Measurements from ENCODE around the gene MEGF8.

MEGF8 gene

DNA sequence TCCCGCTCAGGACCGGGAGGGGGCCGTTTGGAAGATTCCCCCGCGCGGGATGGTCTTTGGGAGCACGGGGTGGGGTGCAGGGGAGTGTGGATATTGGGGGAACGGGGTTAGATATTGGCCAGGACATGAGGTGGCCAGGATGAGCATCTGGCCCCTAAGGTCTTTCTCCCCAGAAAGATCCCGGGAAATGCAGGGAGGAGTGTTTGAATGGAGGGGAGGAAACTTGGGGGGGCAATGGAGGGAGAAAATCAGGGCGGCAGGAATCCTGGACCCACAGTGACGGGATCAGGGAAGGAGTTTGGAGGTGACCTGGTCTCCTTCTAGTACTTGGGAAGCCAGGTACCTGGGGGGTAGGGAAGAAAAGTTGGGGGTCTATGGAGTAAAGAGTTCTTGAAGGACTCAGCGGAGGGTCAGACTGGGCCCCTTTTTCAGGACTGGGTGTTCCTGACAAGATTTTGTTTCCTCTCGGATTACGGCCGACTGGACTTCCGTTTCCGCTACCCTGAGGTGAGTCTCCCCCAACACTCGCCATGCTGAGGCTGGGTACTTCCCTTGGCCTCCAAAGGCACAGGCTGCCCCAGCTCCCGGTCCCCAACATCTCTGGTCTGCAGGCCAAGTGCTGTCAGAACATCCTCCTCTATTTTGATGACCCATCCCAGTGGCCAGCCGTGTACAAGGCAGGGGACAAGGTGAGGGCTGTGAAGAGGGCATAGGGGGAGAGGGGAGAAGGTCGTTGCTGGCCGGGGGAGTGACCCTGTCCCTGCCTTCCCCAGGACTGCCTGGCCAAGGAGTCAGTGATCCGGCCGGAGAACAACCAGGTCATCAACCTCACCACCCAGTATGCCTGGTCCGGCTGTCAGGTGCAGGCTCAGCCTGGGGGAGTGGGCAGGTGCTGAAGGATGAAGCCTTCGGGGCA, 11.3 kb upstream of the MEGF8 start:
- Histone ChIP-seq H3K4me1 (ENCODE audit: insufficient read depth, low read length) (peaks cover 4% of the 10 kb centered on the region; the same call in 1 of the 2 replicates), H3K9ac (ENCODE audit: low read depth, low read length) (peak overlapping the region; percentile 27; the same call in 1 of the 2 replicates), H3K27ac (ENCODE audit: low read length) (no peak overlapping the region), H3K36me3 (ENCODE audit: insufficient read depth, low read depth, low read length) (no peaks in the 10 kb centered on the region), H3K9me3 (ENCODE audit: insufficient read depth, low read depth, low read length) (no peaks in the 10 kb centered on the region), H3K4me3 (ENCODE audit: low read length) (peak overlapping the region; percentile 75), H3K27me3 (ENCODE audit: insufficient read depth, low read length) (peaks cover 38% of the 10 kb centered on the region)

DNA sequence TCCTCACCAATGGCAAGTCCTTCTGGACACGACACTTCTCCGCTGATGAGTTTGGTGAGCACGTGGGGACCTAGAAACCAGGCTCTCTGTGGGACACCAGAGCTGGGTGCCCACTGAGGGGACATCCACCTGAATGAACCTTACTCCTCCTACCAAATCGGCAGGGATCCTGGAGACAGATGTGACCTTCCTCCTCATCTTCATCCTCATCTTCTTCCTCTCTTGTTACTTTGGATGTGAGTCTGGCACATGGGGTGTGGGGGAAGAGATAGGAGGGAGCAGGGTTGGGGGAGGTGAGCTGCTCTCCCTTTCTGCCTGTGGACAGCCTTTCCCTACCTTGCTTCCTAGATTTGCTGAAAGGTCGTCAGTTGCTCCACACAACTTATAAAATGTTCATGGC, 10.4 kb upstream of the MEGF8 start:
- Histone ChIP-seq H3K9ac (ENCODE audit: low read depth, low read length) (no peak overlapping the region), H3K36me3 (ENCODE audit: insufficient read depth, low read depth, low read length) (no peaks in the 10 kb centered on the region), H3K4me1 (ENCODE audit: insufficient read depth, low read length) (peaks cover 4% of the 10 kb centered on the region; the same call in 1 of the 2 replicates), H3K27me3 (ENCODE audit: insufficient read depth, low read length) (peaks cover 38% of the 10 kb centered on the region), H3K9me3 (ENCODE audit: insufficient read depth, low read depth, low read length) (no peaks in the 10 kb centered on the region), H3K27ac (ENCODE audit: low read length) (no peak overlapping the region), H3K4me3 (ENCODE audit: low read length) (no peak overlapping the region)

DNA sequence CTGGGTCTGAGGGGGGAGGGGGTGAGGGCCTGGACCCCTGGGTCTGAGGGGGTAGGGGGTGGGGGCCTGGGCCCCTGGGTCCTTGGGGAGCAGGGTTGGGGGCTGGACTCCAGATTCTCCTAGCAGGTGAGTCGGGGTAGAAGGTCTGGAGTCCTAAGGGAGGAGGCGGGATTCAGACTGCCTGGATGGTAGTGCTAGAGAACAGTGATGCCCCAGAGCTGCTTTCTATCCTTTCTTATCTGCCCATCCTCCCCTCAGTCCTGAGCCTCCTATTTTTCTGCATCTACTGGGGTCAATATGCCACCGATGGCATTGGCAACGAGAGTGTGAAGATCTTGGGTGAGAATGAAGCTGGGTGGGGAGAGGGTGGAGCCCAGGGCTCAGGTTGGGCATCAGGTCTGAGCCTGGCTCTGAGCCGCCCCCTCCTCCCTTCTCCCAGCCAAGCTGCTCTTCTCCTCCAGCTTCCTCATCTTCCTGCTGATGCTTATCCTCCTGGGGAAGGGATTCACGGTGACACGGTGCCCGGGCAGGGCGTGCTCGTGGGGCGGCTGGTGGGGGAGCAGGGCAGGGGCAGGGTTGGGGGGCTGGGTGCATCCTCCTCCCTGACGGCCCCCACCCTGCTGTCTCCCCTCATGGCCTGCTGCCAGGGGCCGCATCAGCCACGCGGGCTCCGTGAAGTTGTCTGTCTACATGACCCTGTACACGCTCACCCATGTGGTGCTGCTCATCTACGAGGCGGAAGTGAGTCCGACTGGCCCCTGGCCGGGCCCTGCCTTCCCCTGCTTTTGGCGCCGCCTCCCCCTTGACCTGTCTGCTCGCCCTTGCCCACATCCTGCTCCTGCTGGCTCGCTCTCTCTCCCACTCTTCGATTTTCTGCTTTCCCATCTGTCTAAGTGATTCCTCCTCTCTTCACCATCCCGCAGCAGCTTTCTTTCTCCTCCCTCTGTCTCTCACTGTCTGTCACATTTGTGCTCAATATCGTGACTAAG, 8.9 kb upstream of the MEGF8 start:
- Histone ChIP-seq H3K9me3 (ENCODE audit: insufficient read depth, low read depth, low read length) (no peaks in the 10 kb centered on the region), H3K36me3 (ENCODE audit: insufficient read depth, low read depth, low read length) (no peaks in the 10 kb centered on the region), H3K4me3 (ENCODE audit: low read length) (no peak overlapping the region), H3K27ac (ENCODE audit: low read length) (no peak overlapping the region), H3K27me3 (ENCODE audit: insufficient read depth, low read length) (peaks cover 44% of the 10 kb centered on the region), H3K9ac (ENCODE audit: low read depth, low read length) (no peak overlapping the region), H3K4me1 (ENCODE audit: insufficient read depth, low read length) (peaks cover 4% of the 10 kb centered on the region; the same call in 1 of the 2 replicates)

DNA sequence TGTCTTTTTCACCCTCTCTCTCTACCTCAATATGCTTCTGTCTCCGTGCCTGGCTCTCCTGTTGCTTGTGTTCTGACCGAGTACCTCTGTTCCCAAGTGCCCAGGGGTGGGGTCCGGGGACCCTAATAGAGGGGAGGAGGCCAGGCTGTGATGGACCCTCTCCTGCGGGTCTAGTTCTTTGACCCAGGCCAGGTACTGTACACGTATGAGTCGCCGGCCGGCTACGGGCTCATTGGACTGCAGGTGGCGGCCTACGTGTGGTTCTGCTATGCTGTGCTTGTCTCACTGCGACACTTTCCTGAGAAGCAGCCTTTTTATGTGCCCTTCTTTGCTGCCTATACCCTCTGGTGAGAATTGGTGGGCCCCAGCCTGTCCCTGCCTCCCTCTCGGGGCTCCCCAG, 7.9 kb upstream of the MEGF8 start:
- H3K9me3 ChIP-seq (ENCODE audit: insufficient read depth, low read depth, low read length): no peaks in the 10 kb centered on the region
- no peaks in the 10 kb centered on the region for H3K36me3 ChIP-seq (ENCODE audit: insufficient read depth, low read depth, low read length)
- peaks cover 47% of the 10 kb centered on the region for H3K27me3 ChIP-seq (ENCODE audit: insufficient read depth, low read length)
- peaks cover 4% of the 10 kb centered on the region; the same call in 1 of the 2 replicates for H3K4me1 ChIP-seq (ENCODE audit: insufficient read depth, low read length)
- no peak overlapping the region for H3K4me3 ChIP-seq (ENCODE audit: low read length)
- no peak overlapping the region for H3K9ac ChIP-seq (ENCODE audit: low read depth, low read length)
- no peak overlapping the region for H3K27ac ChIP-seq (ENCODE audit: low read length)

DNA sequence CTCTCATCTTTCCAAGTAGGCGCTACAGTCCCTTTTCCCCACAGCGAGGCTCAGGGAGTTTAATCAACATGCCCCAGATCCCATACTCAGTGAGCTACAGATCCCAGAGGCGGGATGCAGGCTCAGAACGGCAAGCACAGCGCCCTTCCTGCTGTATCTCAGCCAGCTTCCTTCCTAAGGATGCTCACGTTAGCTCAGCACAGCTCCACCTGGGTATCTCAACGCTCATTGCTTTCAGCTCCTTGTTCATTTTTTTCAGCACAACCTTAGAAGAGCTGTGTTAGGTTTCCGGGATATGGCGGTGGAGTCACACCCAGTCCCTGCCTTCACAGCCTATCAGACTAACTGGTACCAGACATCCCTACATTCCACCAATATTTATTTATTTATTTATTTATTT, 3.1 kb upstream of the MEGF8 start:
- H3K9ac ChIP-seq (ENCODE audit: low read depth, low read length): no peak overlapping the region
- H3K36me3 ChIP-seq (ENCODE audit: insufficient read depth, low read depth, low read length): no peaks in the 10 kb centered on the region
- no peaks in the 10 kb centered on the region for H3K4me1 ChIP-seq (ENCODE audit: insufficient read depth, low read length)
- H3K4me3 ChIP-seq (ENCODE audit: low read length): no peak overlapping the region
- H3K27me3 ChIP-seq (ENCODE audit: insufficient read depth, low read length): peaks cover 40% of the 10 kb centered on the region
- no peak overlapping the region for H3K27ac ChIP-seq (ENCODE audit: low read length)
- no peaks in the 10 kb centered on the region for H3K9me3 ChIP-seq (ENCODE audit: insufficient read depth, low read depth, low read length)

DNA sequence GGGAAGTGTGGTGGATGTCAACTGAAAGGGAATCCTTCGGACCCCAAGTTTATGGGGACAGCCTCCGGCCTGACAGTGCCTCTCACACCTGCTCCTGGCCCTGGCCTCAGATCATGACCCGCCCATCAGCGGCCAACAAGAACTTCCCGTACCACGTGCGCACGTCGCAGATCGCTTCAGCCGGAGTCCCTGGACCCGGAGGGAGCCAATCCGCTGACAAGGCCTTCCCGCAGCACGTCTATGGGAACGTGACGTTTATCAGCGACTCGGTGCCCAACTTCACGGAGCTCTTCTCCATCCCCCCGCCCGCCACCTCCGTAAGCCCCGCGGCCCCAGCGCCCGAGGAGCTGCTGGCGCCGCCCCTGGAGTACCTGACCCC, 2.0 kb upstream of the MEGF8 start:
- peaks cover 38% of the 10 kb centered on the region for H3K27me3 ChIP-seq (ENCODE audit: insufficient read depth, low read length)
- H3K4me1 ChIP-seq (ENCODE audit: insufficient read depth, low read length): no peaks in the 10 kb centered on the region
- peak overlapping the region; percentile 56; the same call in 1 of the 2 replicates for H3K4me3 ChIP-seq (ENCODE audit: low read length)
- H3K27ac ChIP-seq (ENCODE audit: low read length): no peak overlapping the region
- H3K9me3 ChIP-seq (ENCODE audit: insufficient read depth, low read depth, low read length): no peaks in the 10 kb centered on the region
- H3K36me3 ChIP-seq (ENCODE audit: insufficient read depth, low read depth, low read length): no peaks in the 10 kb centered on the region
- no peak overlapping the region for H3K9ac ChIP-seq (ENCODE audit: low read depth, low read length)

DNA sequence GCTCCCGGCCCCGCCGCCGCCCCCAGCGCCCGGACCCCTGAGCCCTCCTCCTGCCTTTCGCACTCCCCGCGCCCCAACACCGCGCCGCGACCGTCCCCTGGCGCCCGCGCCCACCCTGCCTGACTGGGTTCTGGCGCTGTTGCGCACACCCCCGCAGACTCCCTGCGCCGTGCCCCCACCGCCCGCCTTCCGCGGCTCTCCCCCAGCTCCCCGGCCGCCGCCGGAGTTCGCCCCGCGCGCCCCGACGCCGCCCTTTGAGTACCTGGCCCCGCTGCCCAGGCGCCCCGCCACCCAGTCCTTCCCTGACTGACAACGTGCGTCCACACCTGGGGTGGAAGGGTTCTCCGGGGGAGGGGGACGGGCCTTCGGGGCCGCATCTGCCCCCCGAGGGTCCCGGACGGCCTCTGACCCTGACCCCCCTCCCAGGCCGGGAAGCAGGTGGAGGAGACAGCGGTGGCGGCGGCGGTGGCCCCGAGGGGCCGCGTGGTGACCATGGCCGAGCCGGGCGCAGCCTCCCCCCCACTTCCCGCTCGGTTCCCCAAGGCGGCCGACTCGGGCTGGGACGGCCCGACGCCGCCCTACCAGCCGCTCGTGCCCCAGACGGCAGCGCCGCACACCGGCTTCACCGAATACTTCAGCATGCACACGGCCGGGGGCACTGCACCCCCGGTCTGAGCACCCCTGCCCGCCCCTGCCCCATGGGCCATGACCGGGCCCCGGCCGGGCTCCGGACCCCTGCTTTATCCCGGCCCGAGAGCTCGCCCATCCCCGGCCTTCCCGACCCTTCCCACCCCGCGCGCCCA, 1.4 kb upstream of the MEGF8 start:
- peak overlapping the region; percentile 56; the same call in 1 of the 2 replicates for H3K4me3 ChIP-seq (ENCODE audit: low read length)
- no peaks in the 10 kb centered on the region for H3K36me3 ChIP-seq (ENCODE audit: insufficient read depth, low read depth, low read length)
- no peaks in the 10 kb centered on the region for H3K9me3 ChIP-seq (ENCODE audit: insufficient read depth, low read depth, low read length)
- H3K9ac ChIP-seq (ENCODE audit: low read depth, low read length): no peak overlapping the region; the same call in 1 of the 2 replicates
- peaks cover 38% of the 10 kb centered on the region for H3K27me3 ChIP-seq (ENCODE audit: insufficient read depth, low read length)
- H3K4me1 ChIP-seq (ENCODE audit: insufficient read depth, low read length): no peaks in the 10 kb centered on the region
- no peak overlapping the region for H3K27ac ChIP-seq (ENCODE audit: low read length)

DNA sequence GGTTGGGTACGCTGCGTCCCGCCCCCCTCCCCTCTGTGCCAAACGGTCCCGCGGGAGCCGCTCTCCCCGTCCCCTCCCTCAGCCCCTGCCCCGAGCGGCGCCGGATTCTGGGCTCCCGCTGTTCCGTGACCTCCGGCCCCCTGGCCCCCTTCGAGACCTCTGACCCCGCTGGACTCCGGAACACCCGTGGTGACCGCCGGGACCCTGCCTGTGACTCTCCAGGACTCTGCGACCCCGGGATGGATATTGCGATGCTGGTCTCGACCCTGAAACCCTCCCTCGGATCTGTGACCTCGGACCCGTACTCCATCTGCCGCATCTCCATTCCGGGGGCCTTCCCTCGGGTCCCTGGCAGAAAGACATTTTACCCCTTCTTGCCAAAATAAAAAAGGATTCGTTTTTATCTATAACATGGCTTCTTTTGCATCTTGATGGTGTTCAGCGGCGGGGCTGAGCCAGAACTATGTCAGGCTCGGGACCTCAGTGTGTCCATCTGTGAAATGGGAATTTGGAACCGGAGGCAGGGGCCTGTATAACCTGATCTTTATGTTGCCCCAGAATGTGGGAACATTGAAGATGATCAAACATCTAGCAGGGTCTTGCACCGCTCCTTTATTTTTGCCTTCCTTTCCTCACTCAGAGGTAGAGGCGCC, 654 bp upstream of the MEGF8 start:
- no peaks in the 10 kb centered on the region for H3K9me3 ChIP-seq (ENCODE audit: insufficient read depth, low read depth, low read length)
- no peak overlapping the region for H3K27ac ChIP-seq (ENCODE audit: low read length)
- H3K36me3 ChIP-seq (ENCODE audit: insufficient read depth, low read depth, low read length): no peaks in the 10 kb centered on the region
- no peaks in the 10 kb centered on the region; the same call in 1 of the 2 replicates for H3K4me1 ChIP-seq (ENCODE audit: insufficient read depth, low read length)
- no peak overlapping the region; the same call in 1 of the 2 replicates for H3K9ac ChIP-seq (ENCODE audit: low read depth, low read length)
- peak overlapping the region; percentile 67 for H3K4me3 ChIP-seq (ENCODE audit: low read length)
- peaks cover 38% of the 10 kb centered on the region for H3K27me3 ChIP-seq (ENCODE audit: insufficient read depth, low read length)

DNA sequence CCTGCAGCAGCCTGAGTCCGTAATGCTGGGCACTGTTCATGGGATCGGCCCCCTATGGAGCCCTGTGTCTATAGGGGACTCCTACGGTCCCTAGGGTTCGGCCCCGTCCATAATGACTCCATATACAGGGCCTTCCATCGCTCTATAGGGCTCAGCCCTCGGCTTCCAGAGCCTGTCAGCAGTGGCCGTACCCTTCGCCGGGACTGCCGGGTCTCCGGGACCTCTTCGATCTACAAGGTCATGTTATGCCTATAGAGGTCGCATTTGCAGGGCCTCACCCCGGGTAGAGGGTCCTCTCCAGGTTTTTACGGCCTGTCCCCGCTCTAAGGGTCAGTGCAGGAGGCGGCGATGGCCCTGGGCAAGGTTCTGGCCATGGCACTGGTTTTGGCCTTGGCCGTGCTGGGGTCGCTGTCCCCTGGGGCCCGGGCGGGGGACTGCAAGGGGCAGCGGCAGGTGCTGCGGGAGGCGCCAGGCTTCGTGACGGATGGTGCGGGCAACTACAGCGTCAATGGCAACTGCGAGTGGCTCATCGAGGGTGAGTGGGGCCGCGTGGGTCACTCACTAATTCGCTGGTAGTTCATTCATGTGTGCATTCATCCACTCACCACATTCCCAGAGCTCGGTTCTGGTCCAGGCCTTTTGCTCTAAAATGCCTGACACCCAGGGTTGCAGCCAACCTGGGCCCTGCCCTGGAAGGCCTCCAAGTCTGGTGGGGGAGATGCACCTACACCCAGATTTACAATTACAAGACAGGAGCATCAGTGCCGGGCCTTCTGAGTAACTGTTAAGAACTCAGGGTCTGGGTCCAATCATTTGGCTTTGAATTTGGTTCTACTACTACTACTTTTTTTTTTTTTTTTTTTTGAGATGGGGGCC, 699 bp downstream of the MEGF8 start:
- no peaks in the 10 kb centered on the region for H3K36me3 ChIP-seq (ENCODE audit: insufficient read depth, low read depth, low read length)
- peak overlapping the region; percentile 87 for H3K9ac ChIP-seq (ENCODE audit: low read depth, low read length)
- peaks cover 33% of the 10 kb centered on the region for H3K27me3 ChIP-seq (ENCODE audit: insufficient read depth, low read length)
- H3K27ac ChIP-seq (ENCODE audit: low read length): no peak overlapping the region
- peak overlapping the region; percentile 94 for H3K4me3 ChIP-seq (ENCODE audit: low read length)
- no peaks in the 10 kb centered on the region; the same call in 1 of the 2 replicates for H3K4me1 ChIP-seq (ENCODE audit: insufficient read depth, low read length)
- no peaks in the 10 kb centered on the region for H3K9me3 ChIP-seq (ENCODE audit: insufficient read depth, low read depth, low read length)

DNA sequence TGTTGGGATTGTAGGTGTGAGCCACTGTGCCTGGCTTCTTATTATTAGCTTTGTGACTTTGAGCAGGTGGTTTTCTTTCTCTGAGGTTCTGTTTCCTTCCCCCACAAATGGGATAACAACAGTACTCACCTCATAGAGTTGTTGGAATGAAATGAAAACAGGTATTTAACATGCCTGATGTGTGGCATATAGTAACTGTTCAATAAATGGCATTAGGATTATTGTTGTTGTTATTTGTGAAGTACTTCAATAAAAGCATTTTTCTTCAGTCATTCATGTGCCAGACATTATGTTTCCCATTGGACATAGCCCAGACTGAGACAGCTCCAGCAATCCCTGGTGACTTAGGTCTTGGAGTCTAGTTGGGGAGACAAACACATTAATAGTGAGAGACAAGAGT, 1.5 kb downstream of the MEGF8 start:
- Histone ChIP-seq H3K36me3 (ENCODE audit: insufficient read depth, low read depth, low read length) (no peaks in the 10 kb centered on the region), H3K27ac (ENCODE audit: low read length) (no peak overlapping the region), H3K9ac (ENCODE audit: low read depth, low read length) (0 out of 2 replicates have a peak overlapping the region, but pooled peaks have one; percentile 87), H3K27me3 (ENCODE audit: insufficient read depth, low read length) (peaks cover 28% of the 10 kb centered on the region), H3K9me3 (ENCODE audit: insufficient read depth, low read depth, low read length) (no peaks in the 10 kb centered on the region), H3K4me1 (ENCODE audit: insufficient read depth, low read length) (no peaks in the 10 kb centered on the region; the same call in 1 of the 2 replicates), H3K4me3 (ENCODE audit: low read length) (peak overlapping the region; percentile 94; the same call in 1 of the 2 replicates)

Measured in iPS-20b (cell line).